Measurements from ENCODE around the gene LCT. TPM values are rescaled to one million over a fixed set of nuclear protein-coding genes. Genes with fewer than 3 reads are reported as not detected.
"Not testable (repeated sequence)": the region's sequence is repeated elsewhere in the genome, so short reads cannot be mapped to it uniquely, and the experiment has no call there.

LCT gene
- total and polyA plus RNA-seq, 2 donors = 0.09 to 1.1 TPM

DNA sequence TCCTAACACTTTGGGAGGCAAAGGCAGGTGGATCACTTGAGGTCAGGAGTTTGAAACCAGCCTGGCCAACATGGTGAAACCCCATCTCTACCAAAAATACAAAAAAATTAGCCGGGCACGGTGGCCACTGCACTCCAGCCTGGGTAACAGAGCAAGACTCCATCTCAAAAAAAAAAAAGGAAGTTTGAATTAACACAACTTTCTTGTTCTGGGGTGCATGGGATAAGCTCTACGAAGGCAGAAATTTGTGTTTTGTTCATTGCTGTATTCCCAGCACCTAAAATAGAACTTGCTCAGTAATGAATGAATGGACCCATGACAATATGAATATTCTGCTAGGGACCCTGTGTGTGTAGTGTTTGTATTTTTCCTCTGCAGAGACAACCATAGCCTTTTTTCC, 29.1 kb downstream of the LCT start:
- not testable (repeated sequence) for DNase-seq (ENCODE audit: low read depth in 6 of 9, low spot score in 9 of 9); H3K4me3 ChIP-seq (ENCODE audit: low read length in 2 of 2); H3K36me3 ChIP-seq (ENCODE audit: control insufficient read depth in 2 of 2, insufficient read depth in 2 of 2, low read length in 1 of 2); H3K27ac ChIP-seq (ENCODE audit: low read depth in 1 of 2, low read length in 1 of 2); H3K27me3 ChIP-seq (ENCODE audit: control insufficient read depth in 2 of 2, insufficient read depth in 1 of 2, low read length in 1 of 2); H3K4me1 ChIP-seq (ENCODE audit: control insufficient read depth in 2 of 2, insufficient read depth in 2 of 2, low read length in 2 of 2); H3K9me3 ChIP-seq (ENCODE audit: control insufficient read depth in 2 of 2, insufficient read depth in 1 of 2, low read length in 1 of 2)
- WGBS = 93% methylated on average over 3 of the region's 3 CpGs

DNA sequence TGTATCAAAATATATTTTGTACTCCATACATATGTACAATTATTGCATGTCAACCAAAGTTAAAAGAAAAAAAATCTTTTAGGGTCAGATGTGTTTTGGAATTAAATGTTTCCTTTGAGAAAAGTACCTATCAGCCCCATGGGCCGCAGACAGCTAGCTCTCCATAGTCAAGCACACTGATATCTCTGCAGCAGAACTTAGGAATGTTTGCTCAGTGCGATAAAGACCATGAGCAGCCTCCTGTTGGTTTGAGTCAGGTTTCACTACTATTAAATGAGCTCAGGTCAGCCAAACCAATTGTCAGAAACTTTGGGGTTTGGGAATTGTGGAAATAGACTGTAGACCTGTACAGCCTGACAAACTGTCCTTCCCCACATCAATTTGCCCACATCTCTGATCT, 33.7 kb downstream of the LCT start:
- Histone ChIP-seq H3K4me1 (ENCODE audit: control insufficient read depth in 2 of 2, insufficient read depth in 2 of 2, low read length in 2 of 2) (peaks cover 2 to 9% of the 10 kb centered on the region in 2 donors), H3K27me3 (ENCODE audit: control insufficient read depth in 2 of 2, insufficient read depth in 1 of 2, low read length in 1 of 2) (no peaks in the 10 kb centered on the region), H3K27ac (ENCODE audit: low read depth in 1 of 2, low read length in 1 of 2) (no peak overlapping the region), H3K9me3 (ENCODE audit: control insufficient read depth in 2 of 2, insufficient read depth in 1 of 2, low read length in 1 of 2) (peaks cover 0 to 24% of the 10 kb centered on the region in 2 donors), H3K36me3 (ENCODE audit: control insufficient read depth in 2 of 2, insufficient read depth in 2 of 2, low read length in 1 of 2) (no peaks in the 10 kb centered on the region), H3K4me3 (ENCODE audit: low read length in 2 of 2) (no peak overlapping the region)
- WGBS = 95% methylated on average over 2 of the region's 2 CpGs
- no peak for DNase-seq (ENCODE audit: low read depth in 6 of 9, low spot score in 9 of 9)

DNA sequence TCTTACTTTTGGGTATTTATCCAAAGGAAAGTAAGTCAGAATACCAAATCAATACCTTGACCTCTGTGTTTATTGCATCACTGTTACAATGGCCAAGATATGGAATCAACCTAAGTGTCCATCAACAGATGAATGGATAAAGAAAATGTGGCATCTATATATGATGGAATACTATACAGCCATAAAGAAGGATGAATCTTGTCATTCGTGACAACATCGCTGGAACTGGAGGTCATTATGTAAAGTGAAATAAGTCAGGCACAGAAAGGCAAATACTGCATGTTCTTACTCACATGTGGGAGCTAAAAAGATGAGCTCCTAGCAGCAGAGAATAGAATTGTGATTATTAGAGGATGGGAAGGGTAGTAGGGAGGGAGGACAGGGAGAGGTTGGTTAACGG, 34.6 kb downstream of the LCT start:
- Histone ChIP-seq H3K27ac (ENCODE audit: low read depth in 1 of 2, low read length in 1 of 2) (no peak overlapping the region), H3K4me1 (ENCODE audit: control insufficient read depth in 2 of 2, insufficient read depth in 2 of 2, low read length in 2 of 2) (peaks cover 2 to 18% of the 10 kb centered on the region in 2 donors), H3K9me3 (ENCODE audit: control insufficient read depth in 2 of 2, insufficient read depth in 1 of 2, low read length in 1 of 2) (peaks cover 0 to 24% of the 10 kb centered on the region in 2 donors), H3K4me3 (ENCODE audit: low read length in 2 of 2) (no peak overlapping the region), H3K36me3 (ENCODE audit: control insufficient read depth in 2 of 2, insufficient read depth in 2 of 2, low read length in 1 of 2) (no peaks in the 10 kb centered on the region), H3K27me3 (ENCODE audit: control insufficient read depth in 2 of 2, insufficient read depth in 1 of 2, low read length in 1 of 2) (no peaks in the 10 kb centered on the region)
- no peak for DNase-seq (ENCODE audit: low read depth in 6 of 9, low spot score in 9 of 9)
- 65% methylated on average over 3 of the region's 3 CpGs for WGBS

DNA sequence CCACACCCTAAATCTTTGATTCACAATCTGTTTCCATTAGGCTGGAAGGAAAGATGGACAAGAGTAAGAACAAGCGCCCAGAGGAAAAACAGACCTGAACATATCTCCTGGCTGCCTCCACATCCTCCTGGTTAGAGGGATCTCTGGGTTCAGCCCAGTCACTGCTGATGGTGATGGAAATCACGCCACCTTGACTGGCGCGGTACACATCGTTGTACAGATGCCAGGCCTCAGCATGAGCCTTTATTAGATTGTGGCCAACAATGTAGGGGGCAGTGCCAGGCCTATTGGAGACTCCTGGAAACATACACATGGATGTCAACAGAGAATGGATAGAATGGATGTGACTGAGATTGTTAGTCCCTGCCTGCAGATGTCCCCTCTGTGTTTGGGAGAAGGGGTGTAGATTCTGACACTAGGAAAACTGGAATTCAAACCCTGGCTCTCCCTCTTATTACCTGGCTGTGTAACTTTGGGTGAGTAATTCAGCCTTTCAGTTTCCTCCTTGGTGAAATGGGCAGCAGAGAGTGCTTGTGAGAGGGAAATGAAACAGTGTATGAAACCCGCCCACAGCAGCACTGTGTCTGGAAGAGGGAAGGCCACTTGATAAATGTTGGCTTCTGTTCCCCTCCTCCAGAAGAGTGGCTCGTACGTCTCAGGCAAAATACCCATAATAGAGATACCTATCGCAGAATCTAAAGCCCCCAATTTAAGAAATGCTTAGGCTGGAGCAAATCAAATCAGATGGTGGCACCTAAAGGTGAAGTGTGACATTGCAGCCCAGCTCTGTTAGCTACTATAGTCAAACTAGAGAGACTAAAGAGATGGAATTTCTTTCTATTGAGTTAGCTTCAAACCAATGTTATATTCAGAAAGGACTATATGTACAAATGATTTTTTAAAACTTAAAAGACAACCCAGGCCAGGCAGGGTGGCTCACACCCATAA, 36.2 kb downstream of the LCT start:
- no peaks in the 10 kb centered on the region for H3K36me3 ChIP-seq (ENCODE audit: control insufficient read depth in 2 of 2, insufficient read depth in 2 of 2, low read length in 1 of 2)
- no peak for DNase-seq (ENCODE audit: low read depth in 6 of 9, low spot score in 9 of 9)
- H3K4me1 ChIP-seq (ENCODE audit: control insufficient read depth in 2 of 2, insufficient read depth in 2 of 2, low read length in 2 of 2) = peaks cover 2 to 23% of the 10 kb centered on the region in 2 donors
- 93% methylated on average over 9 of the region's 9 CpGs for WGBS
- H3K9me3 ChIP-seq (ENCODE audit: control insufficient read depth in 2 of 2, insufficient read depth in 1 of 2, low read length in 1 of 2) = peaks cover 0 to 28% of the 10 kb centered on the region in 2 donors
- no peaks in the 10 kb centered on the region for H3K27me3 ChIP-seq (ENCODE audit: control insufficient read depth in 2 of 2, insufficient read depth in 1 of 2, low read length in 1 of 2)
- H3K4me3 ChIP-seq (ENCODE audit: low read length in 2 of 2) = no peak overlapping the region
- H3K27ac ChIP-seq (ENCODE audit: low read depth in 1 of 2, low read length in 1 of 2) = no peak overlapping the region

DNA sequence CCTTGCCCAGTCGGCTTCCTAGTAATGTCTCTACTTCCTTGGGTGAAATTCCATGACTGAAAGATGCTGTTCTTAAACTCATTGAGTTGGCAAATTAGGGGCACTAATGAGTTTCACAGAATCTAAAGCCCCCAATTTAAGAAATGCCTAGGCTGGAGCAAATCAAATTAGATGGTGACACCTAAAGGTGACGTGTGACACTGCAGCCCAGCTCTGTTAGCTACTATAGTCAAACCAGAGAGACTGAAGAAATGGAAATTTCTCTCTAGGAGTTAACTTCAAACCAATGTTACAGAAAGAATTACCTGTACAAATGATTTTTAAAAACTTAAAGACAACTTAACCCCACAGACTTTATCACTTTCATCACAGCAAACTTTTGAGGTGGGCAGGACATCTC, 37.2 kb downstream of the LCT start:
- Histone ChIP-seq H3K9me3 (ENCODE audit: control insufficient read depth in 2 of 2, insufficient read depth in 1 of 2, low read length in 1 of 2) (peaks cover 0 to 28% of the 10 kb centered on the region in 2 donors), H3K4me1 (ENCODE audit: control insufficient read depth in 2 of 2, insufficient read depth in 2 of 2, low read length in 2 of 2) (peaks cover 2 to 26% of the 10 kb centered on the region in 2 donors), H3K27me3 (ENCODE audit: control insufficient read depth in 2 of 2, insufficient read depth in 1 of 2, low read length in 1 of 2) (no peaks in the 10 kb centered on the region), H3K36me3 (ENCODE audit: control insufficient read depth in 2 of 2, insufficient read depth in 2 of 2, low read length in 1 of 2) (no peaks in the 10 kb centered on the region), H3K27ac (ENCODE audit: low read depth in 1 of 2, low read length in 1 of 2) (no peak overlapping the region), H3K4me3 (ENCODE audit: low read length in 2 of 2) (no peak overlapping the region)
- no peak for DNase-seq (ENCODE audit: low read depth in 6 of 9, low spot score in 9 of 9)
- WGBS = 77% methylated on average over 2 of the region's 2 CpGs

DNA sequence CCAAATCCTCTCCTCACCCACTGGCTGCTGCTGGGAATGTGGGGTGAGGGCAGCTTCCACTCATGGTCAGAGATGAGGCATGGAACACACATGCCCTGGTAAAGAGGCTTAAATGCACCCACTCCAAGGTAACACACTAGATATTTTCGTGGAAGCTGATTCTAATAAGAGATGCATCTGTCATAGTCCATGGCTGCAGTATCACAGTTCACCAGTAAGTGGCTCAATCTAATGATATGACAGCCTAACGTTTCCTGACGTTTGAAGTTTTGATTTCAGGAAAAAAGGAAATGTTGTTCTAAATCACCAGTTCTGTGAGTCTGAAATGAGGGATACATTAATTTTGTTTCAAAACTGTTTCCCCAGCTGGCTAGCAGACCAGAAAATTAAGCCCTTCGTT, 38.2 kb downstream of the LCT start:
- H3K4me3 ChIP-seq (ENCODE audit: low read length in 2 of 2) = no peak overlapping the region
- H3K27ac ChIP-seq (ENCODE audit: low read depth in 1 of 2, low read length in 1 of 2) = no peak overlapping the region
- no peak for DNase-seq (ENCODE audit: low read depth in 6 of 9, low spot score in 9 of 9)
- no peaks in the 10 kb centered on the region for H3K36me3 ChIP-seq (ENCODE audit: control insufficient read depth in 2 of 2, insufficient read depth in 2 of 2, low read length in 1 of 2)
- H3K27me3 ChIP-seq (ENCODE audit: control insufficient read depth in 2 of 2, insufficient read depth in 1 of 2, low read length in 1 of 2) = no peaks in the 10 kb centered on the region
- WGBS = 30% methylated on average over 4 of the region's 4 CpGs
- peaks cover 6 to 35% of the 10 kb centered on the region in 2 donors for H3K4me1 ChIP-seq (ENCODE audit: control insufficient read depth in 2 of 2, insufficient read depth in 2 of 2, low read length in 2 of 2)
- H3K9me3 ChIP-seq (ENCODE audit: control insufficient read depth in 2 of 2, insufficient read depth in 1 of 2, low read length in 1 of 2) = peaks cover 0 to 28% of the 10 kb centered on the region in 2 donors

DNA sequence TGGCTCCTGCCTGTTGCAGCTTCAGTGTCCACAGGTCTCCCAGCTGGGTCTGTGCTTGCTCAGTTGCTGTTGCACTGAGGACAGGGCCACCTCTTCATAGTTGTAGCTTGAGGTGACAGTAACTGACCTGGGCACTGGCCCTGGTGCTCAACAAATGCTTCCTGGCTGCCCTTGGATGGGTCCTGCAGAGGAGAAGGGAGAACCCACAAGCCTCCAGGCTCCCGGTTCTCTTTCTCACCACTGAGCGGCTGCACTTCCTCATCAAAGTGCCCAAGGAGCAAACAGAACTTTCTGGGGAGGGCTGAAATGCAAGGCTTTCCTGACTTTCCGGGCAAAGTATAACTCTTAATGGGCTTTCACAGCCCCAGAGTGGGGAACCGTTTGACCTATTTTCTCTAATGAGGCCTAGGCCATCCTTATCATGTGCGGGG, 38.7 kb downstream of the LCT start:
- H3K9me3 ChIP-seq (ENCODE audit: control insufficient read depth in 2 of 2, insufficient read depth in 1 of 2, low read length in 1 of 2) = peaks cover 0 to 28% of the 10 kb centered on the region in 2 donors
- no peak for DNase-seq (ENCODE audit: low read depth in 6 of 9, low spot score in 9 of 9)
- peaks cover 6 to 38% of the 10 kb centered on the region in 2 donors for H3K4me1 ChIP-seq (ENCODE audit: control insufficient read depth in 2 of 2, insufficient read depth in 2 of 2, low read length in 2 of 2)
- no peaks in the 10 kb centered on the region for H3K36me3 ChIP-seq (ENCODE audit: control insufficient read depth in 2 of 2, insufficient read depth in 2 of 2, low read length in 1 of 2)
- H3K4me3 ChIP-seq (ENCODE audit: low read length in 2 of 2) = no peak overlapping the region
- WGBS = 42% methylated on average over 5 of the region's 5 CpGs
- H3K27ac ChIP-seq (ENCODE audit: low read depth in 1 of 2, low read length in 1 of 2) = peak overlapping the region in 1 of 2 donors; percentile 32
- no peaks in the 10 kb centered on the region for H3K27me3 ChIP-seq (ENCODE audit: control insufficient read depth in 2 of 2, insufficient read depth in 1 of 2, low read length in 1 of 2)

DNA sequence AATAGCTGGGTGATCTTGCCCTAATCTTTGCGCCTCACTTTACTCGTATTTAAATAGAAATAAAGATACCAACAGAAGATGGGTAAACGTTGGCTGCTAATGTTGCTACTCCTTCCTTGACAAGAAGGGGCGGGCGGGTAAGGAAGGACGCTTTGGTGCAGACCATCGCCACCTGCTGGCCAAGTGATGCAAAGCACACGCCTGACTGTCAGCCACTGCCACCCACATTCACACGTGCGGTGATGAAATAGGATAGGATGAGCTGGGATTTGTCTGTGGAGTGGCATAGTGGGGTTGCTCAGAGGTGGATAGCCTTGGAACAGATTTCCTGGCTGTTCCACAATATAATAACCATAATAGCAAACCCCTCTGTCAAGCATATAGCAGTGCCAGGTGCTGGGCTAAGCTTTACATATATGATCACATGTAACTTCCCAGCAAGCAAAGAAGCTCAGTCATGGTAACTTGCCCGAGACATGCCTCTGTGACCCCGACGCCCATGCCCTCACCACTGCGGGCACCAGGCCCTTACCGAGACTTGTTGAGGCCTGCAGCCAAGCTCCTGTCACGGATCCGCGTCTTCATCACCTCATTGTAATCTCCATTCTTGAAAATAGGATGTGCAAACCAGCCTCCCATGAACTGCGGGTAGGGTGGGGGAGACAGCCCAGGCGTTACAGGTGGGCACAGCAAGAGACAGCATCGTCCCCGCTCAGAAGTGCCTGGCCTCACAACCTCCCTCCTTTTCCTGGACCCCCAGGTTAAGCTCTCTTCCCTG, 39.3 kb downstream of the LCT start:
- 53% methylated on average over 22 of the region's 22 CpGs for WGBS
- Histone ChIP-seq H3K4me3 (ENCODE audit: low read length in 2 of 2) (no peak overlapping the region), H3K27ac (ENCODE audit: low read depth in 1 of 2, low read length in 1 of 2) (peak overlapping the region in 1 of 2 donors; percentile 40), H3K9me3 (ENCODE audit: control insufficient read depth in 2 of 2, insufficient read depth in 1 of 2, low read length in 1 of 2) (peaks cover 0 to 28% of the 10 kb centered on the region in 2 donors), H3K27me3 (ENCODE audit: control insufficient read depth in 2 of 2, insufficient read depth in 1 of 2, low read length in 1 of 2) (no peaks in the 10 kb centered on the region), H3K36me3 (ENCODE audit: control insufficient read depth in 2 of 2, insufficient read depth in 2 of 2, low read length in 1 of 2) (no peaks in the 10 kb centered on the region), H3K4me1 (ENCODE audit: control insufficient read depth in 2 of 2, insufficient read depth in 2 of 2, low read length in 2 of 2) (peaks cover 9 to 44% of the 10 kb centered on the region in 2 donors)
- DNase-seq (ENCODE audit: low read depth in 6 of 9, low spot score in 9 of 9) = peak in 8 of 9 donors; percentile 60 to 90 (median 81)

DNA sequence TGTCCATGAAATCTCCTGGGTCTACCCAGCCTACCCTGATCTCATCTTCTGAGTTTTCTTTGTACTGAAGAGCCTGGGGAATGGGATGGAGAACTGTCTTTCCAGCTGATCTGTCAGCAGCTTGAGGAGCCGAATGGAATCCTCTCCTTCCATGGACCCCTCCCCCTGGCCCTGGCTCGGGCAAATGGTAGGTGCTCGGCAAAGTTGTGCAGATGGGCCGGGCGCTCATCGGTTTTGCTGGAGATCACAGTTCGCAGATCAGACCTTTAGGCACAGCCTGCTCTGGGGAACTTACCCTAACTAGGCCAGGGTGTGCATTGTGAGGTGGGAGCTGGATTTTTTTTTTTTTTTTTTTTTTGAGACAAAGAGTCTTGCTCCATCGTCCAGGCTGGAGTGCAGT, 40.4 kb downstream of the LCT start:
- H3K4me3 ChIP-seq (ENCODE audit: low read length in 2 of 2) = no peak overlapping the region
- H3K4me1 ChIP-seq (ENCODE audit: control insufficient read depth in 2 of 2, insufficient read depth in 2 of 2, low read length in 2 of 2) = peaks cover 19 to 55% of the 10 kb centered on the region in 2 donors
- H3K27me3 ChIP-seq (ENCODE audit: control insufficient read depth in 2 of 2, insufficient read depth in 1 of 2, low read length in 1 of 2) = no peaks in the 10 kb centered on the region
- H3K27ac ChIP-seq (ENCODE audit: low read depth in 1 of 2, low read length in 1 of 2) = no peak overlapping the region
- no peaks in the 10 kb centered on the region for H3K36me3 ChIP-seq (ENCODE audit: control insufficient read depth in 2 of 2, insufficient read depth in 2 of 2, low read length in 1 of 2)
- DNase-seq (ENCODE audit: low read depth in 6 of 9, low spot score in 9 of 9) = no peak
- H3K9me3 ChIP-seq (ENCODE audit: control insufficient read depth in 2 of 2, insufficient read depth in 1 of 2, low read length in 1 of 2) = peaks cover 0 to 25% of the 10 kb centered on the region in 2 donors
- WGBS = 98% methylated on average over 8 of the region's 8 CpGs
